Loucy (cell line): Measurements from ENCODE around the gene FKBP8.
"Not testable (repeated sequence)": the region's sequence is repeated elsewhere in the genome, so short reads cannot be mapped to it uniquely, and the experiment has no call there.

Source experiments
- CTCF ChIP-seq: fragments of 200-600 bp; sonication (generic); conservative IDR thresholded peaks from 2 replicates; pipeline ENCODE4 v1.5.1; 2014; ENCODE audit warnings: mild to moderate bottlenecking, antibody characterized with exemption, low read length
- EZH2phosphoT487 ChIP-seq: fragments of 200-600 bp; IDR thresholded peaks from 2 replicates; pipeline ENCODE4 v1.6.1; 2018; ENCODE audit warnings: antibody characterized with exemption, mild to moderate bottlenecking, moderate library complexity, borderline replicate concordance

- TF ChIP-seq CTCF, EZH2phosphoT487: not testable (repeated sequence)
Observed at GRCh38 chr19:18540200-18540599, 3.2 kb downstream of the FKBP8 start.
